ENCODE measurements around the gene BTN1A1. TPM values are rescaled to one million over a fixed set of nuclear protein-coding genes. Genes with fewer than 3 reads are reported as not detected.

Gene BTN1A1
- total RNA-seq, 2 donors from 2014 or later = not detected

DNA sequence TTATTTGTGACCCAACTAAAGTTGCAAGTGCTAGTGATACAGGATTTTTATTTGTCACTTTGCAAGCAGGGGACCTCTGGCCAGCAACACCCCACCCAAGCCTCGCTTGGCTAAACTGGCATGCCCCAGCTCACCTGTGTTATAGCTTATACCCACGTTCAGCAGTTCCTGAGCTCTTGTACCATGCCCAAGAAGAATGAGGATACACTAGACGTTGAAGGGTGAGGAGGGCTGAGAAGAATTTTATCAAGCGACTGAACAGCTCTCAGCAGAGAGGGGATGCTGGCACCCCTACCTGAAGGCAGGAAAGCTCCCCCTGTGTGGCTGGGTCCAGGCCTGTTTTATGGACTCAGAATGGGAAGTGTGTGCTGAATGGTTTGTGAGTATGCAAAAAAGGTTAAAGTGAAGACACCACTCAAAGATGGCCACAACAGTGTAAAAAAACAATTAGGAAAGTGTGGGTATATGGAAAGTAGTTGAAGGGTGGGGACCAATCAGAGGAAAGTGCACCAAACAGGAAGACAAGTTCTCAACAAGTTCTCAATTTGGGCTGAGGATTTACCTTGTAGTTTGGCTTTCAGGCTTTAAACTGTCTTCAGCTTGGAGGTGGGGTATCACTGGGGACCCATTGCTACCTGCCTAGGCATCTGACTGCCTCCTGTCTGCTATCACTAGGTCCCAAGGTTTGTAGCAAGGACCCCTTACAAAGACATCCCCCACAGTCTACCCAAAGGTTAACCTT, 27.4 kb upstream of the BTN1A1 start:
- peaks cover 0 to 4% of the 10 kb centered on the region in 2 donors for H3K36me3 ChIP-seq (replicated peaks in 1 of 2; ENCODE audit: insufficient read depth in 1 of 2, low read depth in 2 of 2)
- intact Hi-C loops (cut with DNase I) = no loop called here
- no peaks in the 10 kb centered on the region for H3K9me3 ChIP-seq
- WGBS, 2 donors = 87 to 97% methylated on average over 4 of the region's 4 CpGs
- no peak overlapping the region for H3K4me3 ChIP-seq
- TF ChIP-seq, protein P1, sequence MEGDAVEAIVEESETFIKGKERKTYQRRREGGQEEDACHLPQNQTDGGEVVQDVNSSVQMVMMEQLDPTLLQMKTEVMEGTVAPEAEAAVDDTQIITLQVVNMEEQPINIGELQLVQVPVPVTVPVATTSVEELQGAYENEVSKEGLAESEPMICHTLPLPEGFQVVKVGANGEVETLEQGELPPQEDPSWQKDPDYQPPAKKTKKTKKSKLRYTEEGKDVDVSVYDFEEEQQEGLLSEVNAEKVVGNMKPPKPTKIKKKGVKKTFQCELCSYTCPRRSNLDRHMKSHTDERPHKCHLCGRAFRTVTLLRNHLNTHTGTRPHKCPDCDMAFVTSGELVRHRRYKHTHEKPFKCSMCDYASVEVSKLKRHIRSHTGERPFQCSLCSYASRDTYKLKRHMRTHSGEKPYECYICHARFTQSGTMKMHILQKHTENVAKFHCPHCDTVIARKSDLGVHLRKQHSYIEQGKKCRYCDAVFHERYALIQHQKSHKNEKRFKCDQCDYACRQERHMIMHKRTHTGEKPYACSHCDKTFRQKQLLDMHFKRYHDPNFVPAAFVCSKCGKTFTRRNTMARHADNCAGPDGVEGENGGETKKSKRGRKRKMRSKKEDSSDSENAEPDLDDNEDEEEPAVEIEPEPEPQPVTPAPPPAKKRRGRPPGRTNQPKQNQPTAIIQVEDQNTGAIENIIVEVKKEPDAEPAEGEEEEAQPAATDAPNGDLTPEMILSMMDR (IDR thresholded peaks at IDR 0.05) = no peak
- no peak for TF ChIP-seq POLR2A (IDR thresholded peaks at IDR 0.05)
- H3K4me1 ChIP-seq = peaks cover 16% of the 10 kb centered on the region
- ATAC-seq (no peak), DNase-seq (no peak)
- peak overlapping the region in 1 of 4 donors; percentile 91 for H3K27ac ChIP-seq
- H3K27me3 ChIP-seq = no peaks in the 10 kb centered on the region

DNA sequence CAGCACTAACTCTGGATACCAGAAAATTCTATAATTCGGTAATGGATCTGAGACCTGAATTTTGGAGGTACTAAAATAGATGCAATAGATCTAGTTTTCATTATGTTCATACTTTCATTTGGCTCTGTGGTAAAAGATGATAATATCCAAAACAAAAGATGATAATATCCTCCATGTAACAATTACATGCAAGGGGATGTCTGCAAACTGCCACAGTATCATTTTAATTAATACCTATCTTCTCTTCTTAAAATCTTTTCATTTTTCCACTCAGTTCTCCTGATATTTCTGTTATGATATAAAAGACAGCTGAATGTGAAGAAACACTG, 26.7 kb upstream of the BTN1A1 start:
- H3K36me3 ChIP-seq (replicated peaks in 1 of 2; ENCODE audit: insufficient read depth in 1 of 2, low read depth in 2 of 2) = peaks cover 0 to 3% of the 10 kb centered on the region in 2 donors
- peak overlapping the region in 1 of 2 donors; percentile 46 for H3K4me3 ChIP-seq
- peaks cover 16% of the 10 kb centered on the region for H3K4me1 ChIP-seq
- 71 to 77% methylated on average over 1 of the region's 1 CpG for WGBS, 2 donors
- DNase-seq (no peak), ATAC-seq (no peak)
- no peaks in the 10 kb centered on the region for H3K27me3 ChIP-seq
- no peaks in the 10 kb centered on the region for H3K9me3 ChIP-seq
- TF ChIP-seq, protein P1 (IDR thresholded peaks at IDR 0.05) = no peak
- peak overlapping the region; percentile 41 to 91 (median 72) for H3K27ac ChIP-seq
- intact Hi-C loops (cut with DNase I) = no loop called here

DNA sequence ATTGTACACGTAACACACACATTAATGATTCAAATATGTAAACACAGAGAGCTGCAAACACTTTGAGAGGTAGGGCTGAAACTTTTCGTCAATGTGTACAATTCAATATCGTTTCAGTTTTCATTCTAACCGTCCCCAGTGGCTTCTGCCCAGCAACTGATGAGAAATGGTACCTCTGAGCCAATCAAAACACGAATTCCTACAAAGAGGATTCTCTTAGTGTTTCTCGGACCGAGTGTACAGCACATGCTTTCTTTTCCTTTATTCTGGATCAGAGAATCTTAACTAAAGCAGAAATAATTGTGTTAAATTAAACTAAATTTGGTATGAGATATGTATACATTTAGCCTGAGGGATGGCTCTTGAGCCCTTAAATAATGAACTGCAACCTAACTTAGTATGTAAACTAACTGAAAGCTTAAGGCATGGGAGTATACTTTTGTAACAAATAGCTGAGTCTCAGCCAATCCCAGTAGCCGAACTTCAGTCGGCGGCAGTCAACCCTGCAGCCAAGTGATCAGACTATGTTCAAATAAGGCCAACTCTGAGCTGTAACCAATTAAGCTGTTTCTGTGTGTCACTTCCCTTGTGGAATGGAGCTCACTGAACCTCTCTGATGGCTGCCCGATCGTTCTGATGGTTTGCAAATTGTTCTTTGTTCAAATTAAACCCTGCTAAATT, 26.2 kb upstream of the BTN1A1 start:
- Histone ChIP-seq H3K27me3 (no peaks in the 10 kb centered on the region), H3K27ac (peak overlapping the region; percentile 41 to 91 (median 72)), H3K36me3 (replicated peaks in 1 of 2; ENCODE audit: insufficient read depth in 1 of 2, low read depth in 2 of 2) (no peaks in the 10 kb centered on the region), H3K4me1 (peaks cover 16% of the 10 kb centered on the region), H3K9me3 (no peaks in the 10 kb centered on the region), H3K4me3 (peak overlapping the region in 1 of 2 donors; percentile 46)
- WGBS, 2 donors = 0 to 2% methylated on average over 12 of the region's 12 CpGs
- ATAC-seq (peak; percentile 97), DNase-seq (peak; percentile 75 to 89 (median 80))
- intact Hi-C loops (cut with DNase I) = no loop called here
- peak in 2 of 3 donors; percentile 50 to 63 for TF ChIP-seq POLR2A (IDR thresholded peaks at IDR 0.05)
- TF ChIP-seq, protein P1 (IDR thresholded peaks at IDR 0.05) = no peak

DNA sequence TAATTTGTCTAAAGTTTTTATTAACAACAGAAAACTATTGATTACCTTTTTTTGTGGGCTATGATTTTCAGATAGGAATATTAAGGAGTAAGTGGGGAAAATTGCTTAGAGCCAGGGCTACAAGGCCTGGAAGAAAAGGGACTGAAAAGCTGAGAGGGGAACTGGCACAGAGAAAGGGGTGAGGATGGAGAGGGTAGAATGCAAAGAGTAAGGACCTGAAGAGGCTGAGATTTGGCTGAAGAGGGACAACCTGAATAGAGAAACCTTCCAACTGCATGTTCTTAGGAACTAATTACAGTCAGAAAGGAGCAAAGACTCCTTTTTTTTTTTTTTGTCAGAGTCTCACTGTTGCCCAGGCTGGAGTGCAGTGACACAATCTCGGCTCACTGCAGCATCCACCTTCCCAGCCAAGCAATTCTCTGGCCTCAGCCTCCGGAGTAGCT, 25.6 kb upstream of the BTN1A1 start:
- 52 to 74% methylated on average over 2 of the region's 2 CpGs for WGBS, 2 donors
- Histone ChIP-seq H3K36me3 (replicated peaks in 1 of 2; ENCODE audit: insufficient read depth in 1 of 2, low read depth in 2 of 2) (no peaks in the 10 kb centered on the region), H3K4me1 (peaks cover 16% of the 10 kb centered on the region), H3K4me3 (peak overlapping the region in 1 of 2 donors; percentile 46), H3K9me3 (no peaks in the 10 kb centered on the region), H3K27me3 (no peaks in the 10 kb centered on the region), H3K27ac (peak overlapping the region; percentile 41 to 91 (median 72))
- DNase-seq (no peak), ATAC-seq (no peak)
- no peak for TF ChIP-seq POLR2A (IDR thresholded peaks at IDR 0.05)
- TF ChIP-seq, protein P1 (IDR thresholded peaks at IDR 0.05) = no peak
- intact Hi-C loops (cut with DNase I) = no loop called here
